Smooth muscle cell of bladder (primary cell): ENCODE results near the gene TMEM59. TPM values are rescaled to one million over a fixed set of nuclear protein-coding genes. Genes with fewer than 3 reads are reported as not detected.

Experiments
- total RNA-seq: library from RNA; depleted of rRNA; stranded (reverse); fragments of >200 nt; gene quantifications from 2 replicates; pipeline ENCODE4 v1.2.3, GENCODE V29; 2014

TMEM59 gene
- total RNA-seq, result 373 and 516 TPM in 2 replicates

DNA sequence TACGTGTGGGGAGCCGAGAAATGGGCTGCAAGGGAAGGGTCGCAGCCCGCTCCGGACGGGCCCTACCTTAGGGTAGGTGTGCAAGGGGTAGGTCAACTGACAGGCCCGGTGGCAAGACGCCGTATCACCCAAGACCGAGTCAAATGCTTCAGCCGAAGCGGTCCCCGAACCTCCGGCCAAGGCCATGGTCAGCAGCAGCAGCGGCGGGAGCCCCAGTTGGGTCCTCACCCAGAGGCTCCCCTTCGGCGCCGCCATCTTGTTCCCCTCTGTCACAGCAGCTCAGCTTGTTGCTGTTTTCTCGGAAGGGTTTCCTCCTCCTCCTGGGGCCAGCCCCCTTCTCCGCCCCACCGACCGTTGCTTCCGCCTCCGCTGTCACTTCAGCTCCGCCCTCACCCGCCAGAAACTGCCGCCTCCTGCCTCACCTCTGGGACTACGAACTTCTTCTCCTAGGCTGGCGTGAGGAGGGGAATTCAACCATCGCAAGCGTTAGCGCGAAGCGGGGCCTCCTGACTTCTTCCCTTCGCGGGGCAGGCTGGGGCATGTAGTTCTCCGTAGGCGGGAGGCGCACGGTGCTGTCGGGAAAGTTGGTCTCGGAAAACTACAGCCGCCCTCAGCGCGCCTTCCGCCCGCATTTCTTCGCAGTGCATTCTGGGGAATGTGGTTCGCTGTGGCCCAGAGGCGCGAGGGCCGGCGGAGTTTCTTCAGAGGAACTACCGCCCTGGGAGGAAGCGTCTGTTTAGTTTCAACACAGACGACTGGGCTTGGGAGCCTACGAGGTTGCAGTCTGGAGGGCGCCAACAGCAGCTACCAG is at the start of gene TMEM59, which contains the start of gene TCEANC2:
TSS of gene TMEM59 (minus strand) at position 271 of the 811 bp plus-strand sequence. CDS start at position 255, 16 bp downstream.
TSS of gene TCEANC2 (plus strand) at position 675 of the 811 bp plus-strand sequence. CDS start 815 bp downstream, outside the sequence.

DNA sequence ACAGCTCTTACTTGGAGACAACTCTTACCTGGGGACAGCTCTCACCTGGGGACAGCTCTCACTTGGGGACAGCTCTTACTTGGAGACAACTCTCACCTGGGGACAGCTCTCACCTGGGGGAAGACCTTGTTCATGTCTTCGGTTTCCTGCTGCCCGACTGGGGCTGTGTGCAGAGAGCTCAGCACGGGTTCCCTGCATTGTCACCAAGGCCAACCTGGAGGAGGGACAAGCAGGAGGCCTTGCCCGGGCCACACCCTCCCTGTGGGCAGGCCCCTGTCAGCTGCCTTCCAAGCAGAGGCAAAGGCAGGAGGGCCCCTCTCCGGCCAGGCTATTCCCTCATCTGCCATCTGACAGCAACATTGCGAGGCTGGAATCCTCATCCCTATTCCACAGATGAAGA is 35.0 kb downstream of the TMEM59 start, which contains the start of gene LDLRAD1:
TSS of gene LDLRAD1 (minus strand) at position 208 of the 400 bp plus-strand sequence. CDS start at position 134, 74 bp downstream.

Other genes with a start within 250 kb of the TMEM59 start
- gene NDC1, start 214.9 kb downstream of the TMEM59 start, total RNA-seq, result 8.4 and 8.8 TPM in 2 replicates
- gene YIPF1, start 163.4 kb downstream of the TMEM59 start, total RNA-seq, result 28.7 and 32.4 TPM in 2 replicates
- not detected in 2 replicates for gene DIO1, start 159.0 kb downstream of the TMEM59 start, total RNA-seq
- gene IFT25, start 107.5 kb downstream of the TMEM59 start, total RNA-seq, result 16.5 and 23.8 TPM in 2 replicates
- 23.9 and 25.9 TPM in 2 replicates for gene LRRC42, start 106.9 kb downstream of the TMEM59 start, total RNA-seq
- not detected in 2 replicates for gene LDLRAD1, start 35.0 kb downstream of the TMEM59 start, total RNA-seq
- gene TCEANC2, start 404 bp upstream of the TMEM59 start, total RNA-seq, result 2.6 and 3.0 TPM in 2 replicates
- gene CDCP2, start 99.8 kb upstream of the TMEM59 start, total RNA-seq, result not detected in 2 replicates
- gene CYB5RL, start 146.8 kb upstream of the TMEM59 start, total RNA-seq, result 4.1 and 4.7 TPM in 2 replicates
- 44.2 and 46.1 TPM in 2 replicates for gene MRPL37, start 147.0 kb upstream of the TMEM59 start, total RNA-seq